ENCODE results near the gene KLHDC4.

DNA sequence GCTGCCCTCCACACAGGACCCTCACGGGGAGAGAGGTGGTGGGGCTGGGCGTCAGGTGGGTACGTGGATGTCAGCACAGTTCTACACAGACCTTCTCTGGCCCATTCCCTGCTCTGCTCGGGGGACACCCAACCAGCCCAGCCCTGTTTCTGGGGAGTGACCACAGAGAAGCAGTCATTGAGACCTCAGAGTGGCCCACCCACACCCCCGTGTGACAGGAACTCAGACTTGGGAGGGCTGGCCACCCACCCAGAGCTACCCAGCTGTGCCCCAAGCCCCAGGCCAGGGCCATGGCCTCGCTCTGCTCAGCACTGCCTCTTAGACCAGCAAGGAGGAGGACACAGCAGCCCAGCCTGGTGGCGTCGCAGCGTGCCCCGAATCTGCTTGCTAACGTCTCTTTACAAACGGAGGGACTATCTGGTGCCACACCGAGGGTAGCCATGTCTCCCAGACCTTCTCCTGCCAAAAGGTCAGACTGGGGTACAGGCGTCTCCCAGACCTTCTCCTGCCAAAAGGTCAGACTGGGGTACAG lies 77.7 kb downstream of the KLHDC4 start:
- no peak for TF ChIP-seq EZH2phosphoT487 (IDR thresholded peaks at IDR 0.05; ENCODE audit: low read length)
- TF ChIP-seq, protein P1, sequence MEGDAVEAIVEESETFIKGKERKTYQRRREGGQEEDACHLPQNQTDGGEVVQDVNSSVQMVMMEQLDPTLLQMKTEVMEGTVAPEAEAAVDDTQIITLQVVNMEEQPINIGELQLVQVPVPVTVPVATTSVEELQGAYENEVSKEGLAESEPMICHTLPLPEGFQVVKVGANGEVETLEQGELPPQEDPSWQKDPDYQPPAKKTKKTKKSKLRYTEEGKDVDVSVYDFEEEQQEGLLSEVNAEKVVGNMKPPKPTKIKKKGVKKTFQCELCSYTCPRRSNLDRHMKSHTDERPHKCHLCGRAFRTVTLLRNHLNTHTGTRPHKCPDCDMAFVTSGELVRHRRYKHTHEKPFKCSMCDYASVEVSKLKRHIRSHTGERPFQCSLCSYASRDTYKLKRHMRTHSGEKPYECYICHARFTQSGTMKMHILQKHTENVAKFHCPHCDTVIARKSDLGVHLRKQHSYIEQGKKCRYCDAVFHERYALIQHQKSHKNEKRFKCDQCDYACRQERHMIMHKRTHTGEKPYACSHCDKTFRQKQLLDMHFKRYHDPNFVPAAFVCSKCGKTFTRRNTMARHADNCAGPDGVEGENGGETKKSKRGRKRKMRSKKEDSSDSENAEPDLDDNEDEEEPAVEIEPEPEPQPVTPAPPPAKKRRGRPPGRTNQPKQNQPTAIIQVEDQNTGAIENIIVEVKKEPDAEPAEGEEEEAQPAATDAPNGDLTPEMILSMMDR (IDR thresholded peaks at IDR 0.05; ENCODE audit: low read length), result no peak

Data from MM.1S (cell line).